Measurements from ENCODE around the gene ADAMTS17. TPM values are rescaled to one million over a fixed set of nuclear protein-coding genes. Genes with fewer than 3 reads are reported as not detected.

Gene ADAMTS17
- total RNA-seq, 4 donors from 2014 or later, result 6.0 to 17.6 (median 8.2) TPM

GRCh38 chr15:99967841-99968371 lies 373.9 kb downstream of the ADAMTS17 start:
- intact Hi-C loops (cut with DNase I; ENCODE audit: low total_unique reads), result no loop called here
- no peak overlapping the region for H3K4me3 ChIP-seq
- no peaks in the 10 kb centered on the region for H3K4me1 ChIP-seq
- no peak for DNase-seq
- H3K36me3 ChIP-seq, result no peaks in the 10 kb centered on the region
- no peaks in the 10 kb centered on the region for H3K9me3 ChIP-seq
- TF ChIP-seq POLR2A (IDR thresholded peaks at IDR 0.05) (no peak), EP300 (IDR thresholded peaks at IDR 0.05; ENCODE audit: low read depth) (no peak), CTCF (IDR thresholded peaks at IDR 0.05) (no peak)
- in situ Hi-C loops (cut with MboI; ENCODE audit: low pct_ligation_motif_present in 1 of 4, low pct_unique_long_range_greater_than_20kb in 1 of 4, low sequenced_read_pairs in 3 of 4), result no loop called here
- WGBS, 2 donors (ENCODE audit: low coverage in 1 of 2), result 47 to 74% methylated on average over 2 to 11 of the region's 11 CpGs
- H3K27ac ChIP-seq, result no peak overlapping the region
- H3K27me3 ChIP-seq, result no peaks in the 10 kb centered on the region

- H3K9me3 ChIP-seq, result no peaks in the 10 kb centered on the region
- no peak overlapping the region for H3K27ac ChIP-seq
- TF ChIP-seq POLR2AphosphoS5 (IDR thresholded peaks at IDR 0.05) (no peak), EP300 (IDR thresholded peaks at IDR 0.05; ENCODE audit: low read depth) (no peak), CTCF (IDR thresholded peaks at IDR 0.05) (no peak), POLR2A (IDR thresholded peaks at IDR 0.05) (no peak)
- no peak for DNase-seq
- WGBS, 2 donors (ENCODE audit: low coverage in 1 of 2), result 64 to 87% methylated on average over 2 to 3 of the region's 3 CpGs
- in situ Hi-C loops (cut with MboI; ENCODE audit: low pct_ligation_motif_present in 1 of 4, low pct_unique_long_range_greater_than_20kb in 1 of 4, low sequenced_read_pairs in 3 of 4), result no loop called here
- H3K4me3 ChIP-seq, result no peak overlapping the region
- H3K36me3 ChIP-seq, result no peaks in the 10 kb centered on the region
- intact Hi-C loops (cut with DNase I; ENCODE audit: low total_unique reads), result no loop called here
- H3K4me1 ChIP-seq, result no peaks in the 10 kb centered on the region
- no peaks in the 10 kb centered on the region for H3K27me3 ChIP-seq
Observed at GRCh38 chr15:99966815-99967214, 375.0 kb downstream of the ADAMTS17 start.

- H3K27ac ChIP-seq, result no peak overlapping the region
- no peak for DNase-seq
- in situ Hi-C loops (cut with MboI; ENCODE audit: low pct_ligation_motif_present in 1 of 4, low pct_unique_long_range_greater_than_20kb in 1 of 4, low sequenced_read_pairs in 3 of 4) (no loop called here), intact Hi-C loops (cut with DNase I; ENCODE audit: low total_unique reads) (no loop called here)
- H3K9me3 ChIP-seq, result no peaks in the 10 kb centered on the region
- H3K27me3 ChIP-seq, result no peaks in the 10 kb centered on the region
- WGBS, 2 donors (ENCODE audit: low coverage in 1 of 2), result 93 to 100% methylated on average over 2 to 7 of the region's 7 CpGs
- no peaks in the 10 kb centered on the region for H3K4me1 ChIP-seq
- no peaks in the 10 kb centered on the region for H3K36me3 ChIP-seq
- no peak for TF ChIP-seq CTCF (IDR thresholded peaks at IDR 0.05)
- H3K4me3 ChIP-seq, result no peak overlapping the region
Observed at GRCh38 chr15:99965376-99965775, 376.4 kb downstream of the ADAMTS17 start.

GRCh38 chr15:99963976-99964375 lies 377.8 kb downstream of the ADAMTS17 start:
- in situ Hi-C loops (cut with MboI; ENCODE audit: low pct_ligation_motif_present in 1 of 4, low pct_unique_long_range_greater_than_20kb in 1 of 4, low sequenced_read_pairs in 3 of 4) (no loop called here), intact Hi-C loops (cut with DNase I; ENCODE audit: low total_unique reads) (no loop called here)
- Histone ChIP-seq H3K36me3 (no peaks in the 10 kb centered on the region), H3K9me3 (no peaks in the 10 kb centered on the region), H3K27me3 (peaks cover 7% of the 10 kb centered on the region), H3K4me1 (peaks cover 0 to 4% (median 0%) of the 10 kb centered on the region in 4 donors), H3K4me3 (no peak overlapping the region), H3K27ac (no peak overlapping the region)
- no peak for TF ChIP-seq CTCF (IDR thresholded peaks at IDR 0.05)
- no peak for TF ChIP-seq POLR2A (IDR thresholded peaks at IDR 0.05)
- TF ChIP-seq EP300 (IDR thresholded peaks at IDR 0.05; ENCODE audit: low read depth), result no peak
- TF ChIP-seq POLR2AphosphoS5 (IDR thresholded peaks at IDR 0.05), result no peak
- DNase-seq, result no peak
- WGBS, 2 donors (ENCODE audit: low coverage in 1 of 2), result 90 to 100% methylated on average over 5 to 7 of the region's 7 CpGs
